Stimulated activated effector memory CD8-positive, alpha-beta T cell treated with anti-CD3 and anti-CD28 coated beads, Interleukin-12 subunit alpha, Interleukin-12 subunit beta, amount 100 ng/mL, for 72 hours (primary cell): Measurements from ENCODE around the gene MDC1.
A peak's percentile ranks its signal among the peaks of the same experiment; 100 is the strongest.

Experiments used
- ATAC-seq: fragments of 150-1000 bp; cut with Tn5 transposase; 2 replicates; pipeline ENCODE4 v1.10.0; 2021
- DNase-seq, 2 donors: peaks; one replicate each; pipeline ENCODE4 v3.0.0; 2021 to 2022; ENCODE audit warnings: low spot score in 2 of 2
- H3K27ac Mint-ChIP-seq: one replicate; pipeline ENCODE4 v1.8.0; 2022; ENCODE audit warnings: mild to moderate bottlenecking, mixed read lengths
- H3K36me3 Mint-ChIP-seq: one replicate; pipeline ENCODE4 v1.8.0; 2022; ENCODE audit warnings: mild to moderate bottlenecking, mixed read lengths
- H3K4me1 Mint-ChIP-seq: one replicate; pipeline ENCODE4 v1.8.0; 2022; ENCODE audit warnings: mixed read lengths
- H3K4me3 Mint-ChIP-seq: one replicate; pipeline ENCODE4 v1.8.0; 2022; ENCODE audit warnings: mild to moderate bottlenecking, mixed read lengths
- H3K9me3 Mint-ChIP-seq: one replicate; pipeline ENCODE4 v1.8.0; 2022; ENCODE audit warnings: mixed read lengths

MDC1 gene

DNA sequence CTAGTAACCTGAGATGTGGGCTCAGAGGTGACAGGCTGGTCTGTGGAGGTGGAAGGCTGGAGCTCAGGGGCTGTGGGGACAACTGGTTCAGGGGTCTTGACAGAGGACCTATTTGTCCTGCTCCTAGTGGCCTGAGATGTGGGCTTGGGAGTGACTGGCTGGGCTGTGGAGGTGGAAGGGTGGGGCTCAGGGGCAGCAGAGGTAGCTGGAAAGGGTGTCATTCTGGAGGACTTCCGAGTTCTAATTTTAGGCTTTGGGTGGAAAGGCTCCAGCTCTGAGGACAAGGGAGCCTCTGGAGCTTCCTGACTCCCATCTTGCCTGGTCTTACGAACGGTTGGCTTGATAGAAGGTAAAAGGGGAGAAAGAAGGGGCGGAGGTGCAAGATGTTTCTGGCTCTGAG lies 11.5 kb downstream of the MDC1 start:
- H3K4me1 Mint-ChIP-seq: peaks cover 18% of the 10 kb centered on the region
- ATAC-seq (no peak), DNase-seq (no peak)
- H3K9me3 Mint-ChIP-seq: no peaks in the 10 kb centered on the region
- H3K4me3 Mint-ChIP-seq: no peak overlapping the region
- peak overlapping the region; percentile 50 for H3K27ac Mint-ChIP-seq
- peaks cover 98% of the 10 kb centered on the region for H3K36me3 Mint-ChIP-seq

DNA sequence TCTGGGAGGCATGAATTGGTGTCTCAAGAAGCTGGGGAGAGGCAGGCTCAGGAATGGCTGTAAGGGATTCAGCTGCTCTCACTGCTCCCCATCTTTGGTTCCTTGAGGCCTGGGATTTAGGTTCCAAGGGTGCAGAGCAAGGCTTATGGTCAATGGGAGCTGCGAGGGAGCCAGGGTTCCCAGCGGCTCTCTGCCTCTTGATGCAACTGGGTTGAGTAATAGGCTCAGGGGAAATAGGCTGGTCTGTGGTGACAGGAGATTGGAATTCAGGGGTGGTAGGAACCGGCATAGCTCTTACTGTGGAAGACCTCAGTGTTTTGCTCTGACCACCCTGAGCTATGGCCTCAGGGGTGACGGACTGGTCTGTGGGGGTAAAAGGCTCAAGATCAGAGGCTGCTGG lies 13.3 kb downstream of the MDC1 start:
- no peak for ATAC-seq
- Mint-ChIP-seq H3K27ac (peak overlapping the region; percentile 48), H3K9me3 (no peaks in the 10 kb centered on the region), H3K36me3 (peaks cover 100% of the 10 kb centered on the region), H3K4me1 (peaks cover 18% of the 10 kb centered on the region), H3K4me3 (no peak overlapping the region)
- no peak for DNase-seq

- H3K4me3 Mint-ChIP-seq: no peak overlapping the region
- no peaks in the 10 kb centered on the region for H3K9me3 Mint-ChIP-seq
- ATAC-seq (no peak), DNase-seq (no peak)
- H3K4me1 Mint-ChIP-seq: peaks cover 16% of the 10 kb centered on the region
- peaks cover 96% of the 10 kb centered on the region for H3K36me3 Mint-ChIP-seq
- no peak overlapping the region for H3K27ac Mint-ChIP-seq
Measured at GRCh38 chr6:30703011-30703410, 14.1 kb downstream of the MDC1 start.

GRCh38 chr6:30700340-30700739 lies 16.7 kb downstream of the MDC1 start:
- Mint-ChIP-seq H3K4me3 (no peak overlapping the region), H3K4me1 (peaks cover 10% of the 10 kb centered on the region), H3K9me3 (no peaks in the 10 kb centered on the region), H3K36me3 (peaks cover 74% of the 10 kb centered on the region), H3K27ac (no peak overlapping the region)
- ATAC-seq (no peak), DNase-seq (no peak)

- no peak for DNase-seq
- Mint-ChIP-seq H3K36me3 (peaks cover 35% of the 10 kb centered on the region), H3K27ac (no peak overlapping the region), H3K9me3 (no peaks in the 10 kb centered on the region), H3K4me1 (peaks cover 2% of the 10 kb centered on the region), H3K4me3 (no peak overlapping the region)
- no peak for ATAC-seq
Measured at GRCh38 chr6:30696432-30696831, 20.6 kb downstream of the MDC1 start.

- H3K27ac Mint-ChIP-seq: peak overlapping the region; percentile 74
- peaks cover 13% of the 10 kb centered on the region for H3K36me3 Mint-ChIP-seq
- H3K9me3 Mint-ChIP-seq: no peaks in the 10 kb centered on the region
- H3K4me3 Mint-ChIP-seq: peak overlapping the region; percentile 92
- H3K4me1 Mint-ChIP-seq: peaks cover 43% of the 10 kb centered on the region
- DNase-seq (no peak), ATAC-seq (no peak)
Measured at GRCh38 chr6:30691208-30691847, 25.8 kb downstream of the MDC1 start.

DNA sequence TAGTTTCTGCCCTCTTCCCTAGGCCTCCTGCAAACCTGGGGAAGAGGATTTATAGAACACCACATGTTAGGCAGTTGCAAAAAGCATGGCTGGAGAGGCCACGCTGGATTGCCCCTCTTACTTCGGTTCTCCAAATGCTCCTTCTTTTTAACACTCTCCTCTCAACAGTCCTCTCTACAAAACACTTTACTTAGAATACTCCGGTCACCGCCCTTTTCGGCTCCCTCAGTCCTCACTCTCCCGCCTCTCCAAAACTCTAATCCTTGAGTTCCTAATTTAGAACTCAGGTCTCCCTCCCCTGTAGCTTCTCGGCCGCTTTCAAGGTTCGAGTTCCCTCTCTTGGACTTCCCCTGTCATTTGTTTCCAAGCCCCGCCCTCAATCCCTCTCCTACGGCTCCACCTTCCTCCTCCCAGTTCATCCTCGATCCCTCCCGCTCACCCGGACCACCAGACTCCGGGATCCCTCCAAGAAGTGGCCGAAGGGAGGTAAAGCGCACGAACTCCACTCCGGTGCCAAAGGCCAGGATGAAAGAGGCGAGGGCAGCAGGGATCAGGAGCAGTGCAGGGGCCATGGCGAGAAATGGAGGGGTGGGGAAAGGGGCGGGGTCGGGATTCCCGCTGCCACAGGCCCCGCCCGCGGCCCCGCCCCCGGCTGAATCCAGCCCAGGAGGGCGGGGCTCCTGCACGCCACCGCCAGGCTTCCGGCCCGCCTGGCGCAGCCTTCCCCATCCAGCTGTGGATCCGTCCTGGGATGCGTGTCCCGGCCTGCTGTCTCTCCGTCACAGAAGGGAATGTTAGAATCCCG lies 26.5 kb downstream of the MDC1 start, which contains the start of gene NRM:
Gene NRM, minus strand, starts transcription at position 582 of the 805 bp plus-strand sequence. Its CDS starts 10 bp downstream, at position 572.
- DNase-seq: peak; percentile 71 to 83
- no peaks in the 10 kb centered on the region for H3K9me3 Mint-ChIP-seq
- peak within 1 kb of the TSS; percentile 92 for H3K4me3 Mint-ChIP-seq
- peaks cover 21% of the 10 kb centered on the region for H3K36me3 Mint-ChIP-seq
- ATAC-seq: peak; percentile 50
- H3K27ac Mint-ChIP-seq: peak within 1 kb of the TSS; percentile 74
- H3K4me1 Mint-ChIP-seq: peaks cover 43% of the 10 kb centered on the region

GRCh38 chr6:30689985-30690384 lies 27.1 kb downstream of the MDC1 start:
- H3K4me1 Mint-ChIP-seq: peaks cover 43% of the 10 kb centered on the region
- DNase-seq: no peak
- no peak for ATAC-seq
- H3K36me3 Mint-ChIP-seq: peaks cover 27% of the 10 kb centered on the region
- H3K9me3 Mint-ChIP-seq: no peaks in the 10 kb centered on the region
- H3K4me3 Mint-ChIP-seq: peak overlapping the region; percentile 92
- H3K27ac Mint-ChIP-seq: peak overlapping the region; percentile 74

DNA sequence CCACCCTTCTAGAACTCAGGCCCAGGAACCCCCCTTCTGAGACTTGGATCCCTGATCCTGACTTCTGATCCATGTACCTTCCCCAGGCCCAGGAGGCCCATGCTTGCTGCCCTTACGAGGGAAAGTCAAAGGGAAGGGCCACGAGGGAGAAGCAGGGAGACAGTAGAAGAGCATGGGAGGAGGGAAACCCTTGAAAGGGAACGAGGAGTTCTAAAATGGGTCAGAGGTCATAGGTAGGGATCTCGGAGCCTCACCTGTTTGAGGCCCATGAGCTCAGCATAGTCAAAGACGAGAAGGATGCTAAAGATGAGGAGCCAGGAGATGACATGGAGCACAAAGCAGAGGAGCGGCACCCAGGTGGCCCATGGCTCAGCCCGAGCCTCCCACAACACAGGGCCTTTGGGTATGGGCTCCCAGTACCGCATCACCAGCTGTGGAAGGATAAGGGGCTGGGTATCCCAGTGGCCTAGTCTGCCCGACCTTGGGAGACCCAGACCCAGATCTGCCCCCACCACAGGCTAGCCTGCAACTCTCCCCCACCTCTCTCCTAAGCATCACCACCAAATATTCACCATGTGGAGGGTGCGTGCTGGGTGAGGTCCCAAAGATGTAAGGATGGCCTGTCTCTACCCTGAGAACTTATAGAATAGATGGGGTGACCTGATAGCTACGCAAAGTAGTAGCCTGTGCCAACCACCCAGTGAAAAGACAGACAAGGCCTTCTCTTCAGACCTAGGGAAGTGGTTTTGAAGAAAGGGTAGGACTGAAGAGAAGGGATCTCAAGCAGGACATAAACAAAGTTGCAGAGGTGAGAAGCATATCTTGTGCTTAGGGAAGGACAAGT lies 27.8 kb downstream of the MDC1 start:
- no peak for ATAC-seq
- Mint-ChIP-seq H3K27ac (peak overlapping the region; percentile 98), H3K36me3 (peaks cover 34% of the 10 kb centered on the region), H3K9me3 (no peaks in the 10 kb centered on the region), H3K4me3 (peak overlapping the region; percentile 92), H3K4me1 (peaks cover 43% of the 10 kb centered on the region)
- no peak for DNase-seq

DNA sequence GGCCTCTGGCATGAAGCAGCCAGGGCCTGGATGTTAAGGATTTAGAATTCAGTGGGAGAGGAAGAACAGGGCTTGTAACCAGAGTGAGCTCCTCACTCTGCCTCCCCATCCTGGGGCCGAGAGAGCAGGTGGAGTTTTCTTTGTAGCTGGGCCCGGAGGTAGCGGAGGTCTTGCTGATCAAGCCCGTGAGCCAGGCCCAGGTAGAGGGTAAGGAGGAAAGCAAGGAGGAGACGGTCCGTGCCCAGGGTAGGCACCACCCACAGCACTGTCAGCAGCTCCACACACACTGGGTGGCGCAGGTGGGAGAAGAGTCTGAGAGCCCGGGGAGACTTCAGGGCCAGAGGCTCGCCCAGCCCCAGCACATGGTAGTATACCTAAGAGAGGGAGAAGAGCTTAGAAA lies 28.5 kb downstream of the MDC1 start:
- peaks cover 43% of the 10 kb centered on the region for H3K4me1 Mint-ChIP-seq
- DNase-seq: no peak
- H3K4me3 Mint-ChIP-seq: peak overlapping the region; percentile 92
- H3K36me3 Mint-ChIP-seq: peaks cover 41% of the 10 kb centered on the region
- no peak for ATAC-seq
- peak overlapping the region; percentile 98 for H3K27ac Mint-ChIP-seq
- no peaks in the 10 kb centered on the region for H3K9me3 Mint-ChIP-seq

- no peak for DNase-seq
- Mint-ChIP-seq H3K36me3 (peaks cover 48% of the 10 kb centered on the region), H3K4me3 (peak overlapping the region; percentile 92), H3K4me1 (peaks cover 46% of the 10 kb centered on the region), H3K9me3 (no peaks in the 10 kb centered on the region), H3K27ac (peak overlapping the region; percentile 98)
- ATAC-seq: no peak
Measured at GRCh38 chr6:30687659-30688431, 29.2 kb downstream of the MDC1 start.

GRCh38 chr6:30686908-30687658 lies 30.0 kb downstream of the MDC1 start:
- H3K4me1 Mint-ChIP-seq: peaks cover 53% of the 10 kb centered on the region
- DNase-seq (peak; percentile 66 to 92), ATAC-seq (peak; percentile 55)
- peaks cover 56% of the 10 kb centered on the region for H3K36me3 Mint-ChIP-seq
- no peaks in the 10 kb centered on the region for H3K9me3 Mint-ChIP-seq
- peak overlapping the region; percentile 92 for H3K4me3 Mint-ChIP-seq
- peak overlapping the region; percentile 98 for H3K27ac Mint-ChIP-seq

DNA sequence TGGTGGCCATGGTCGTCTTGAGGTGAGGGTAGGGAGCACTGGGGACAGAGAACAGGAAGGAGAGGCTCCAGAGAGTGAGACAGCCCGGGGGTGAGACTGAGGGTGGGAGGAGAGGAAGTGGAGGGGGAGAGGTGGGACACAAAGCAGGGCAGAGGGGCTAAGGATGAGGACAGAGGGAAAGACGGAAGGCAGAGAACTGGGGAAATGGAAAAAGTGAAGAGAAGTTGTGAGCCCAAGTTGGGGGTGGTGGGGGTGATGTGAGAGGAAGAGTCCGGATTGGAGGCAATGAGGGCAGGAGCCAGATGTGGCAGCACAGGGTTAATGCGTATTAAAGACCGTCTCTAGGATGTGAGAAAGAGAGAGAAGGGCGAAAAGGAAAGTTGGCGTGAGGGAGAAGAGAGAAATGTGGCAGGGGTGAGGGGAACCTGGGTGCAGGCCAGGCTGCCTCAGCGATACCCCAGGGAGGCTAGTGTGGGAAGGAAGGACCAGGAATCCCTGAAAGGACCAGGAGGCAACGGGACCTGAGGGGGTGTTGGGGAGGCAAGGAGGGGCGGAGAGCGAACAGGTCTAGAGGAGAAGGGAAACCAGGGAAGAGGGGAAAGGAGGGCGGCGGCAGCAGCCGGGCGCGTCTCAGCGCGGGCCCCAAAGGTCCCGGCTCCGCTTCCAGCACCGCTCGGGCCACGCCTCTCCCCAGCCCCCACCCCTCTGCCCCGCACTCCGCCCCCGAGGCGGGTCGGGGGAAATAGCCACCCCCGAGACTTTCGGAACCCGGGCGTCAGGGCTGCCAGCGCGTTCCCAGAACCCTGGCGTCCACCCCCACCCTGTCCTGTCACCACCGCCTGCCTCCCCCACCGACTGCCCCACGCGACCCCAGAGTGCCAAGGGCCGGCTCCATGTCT lies 30.8 kb downstream of the MDC1 start, which contains the start of gene PPP1R18:
Gene PPP1R18, minus strand, starts transcription at position 637 of the 899 bp plus-strand sequence. Its CDS starts 627 bp downstream, at position 10.
- Mint-ChIP-seq H3K36me3 (peaks cover 64% of the 10 kb centered on the region), H3K4me3 (peak within 1 kb of the TSS; percentile 92), H3K9me3 (no peaks in the 10 kb centered on the region), H3K27ac (peak within 1 kb of the TSS; percentile 98), H3K4me1 (peaks cover 58% of the 10 kb centered on the region)
- peak; percentile 58 to 88 for DNase-seq
- peak; percentile 59 for ATAC-seq
